NCI-H446 treated with DMSO at 0.1 percent for 48 hours (cell line): Measurements from ENCODE around the gene RTN4RL1.
"Not testable (repeated sequence)": the region's sequence is repeated elsewhere in the genome, so short reads cannot be mapped to it uniquely, and the experiment has no call there.

ENCODE experiments used
- DNase-seq: peaks from one replicate; lab custom pipeline; 2025; lab: John Stamatoyannopoulos, UW

Gene RTN4RL1

GRCh38 chr17:1896243-1897104, 128.7 kb downstream of the RTN4RL1 start:
- DNase-seq, result no peak

GRCh38 chr17:1895479-1895878, 129.7 kb downstream of the RTN4RL1 start:
- not testable (repeated sequence) for DNase-seq

GRCh38 chr17:1894753-1895339, 130.3 kb downstream of the RTN4RL1 start:
- no peak for DNase-seq

GRCh38 chr17:1890758-1891450, 134.2 kb downstream of the RTN4RL1 start:
- DNase-seq, result no peak

- DNase-seq, result no peak
Measured at GRCh38 chr17:1888741-1889140, 136.4 kb downstream of the RTN4RL1 start.
